ENCODE measurements around the gene ACOT13. TPM values are rescaled to one million over a fixed set of nuclear protein-coding genes. Genes with fewer than 3 reads are reported as not detected.
"Not testable (repeated sequence)": the region's sequence is repeated elsewhere in the genome, so short reads cannot be mapped to it uniquely, and the experiment has no call there.

ACOT13 gene
- total RNA-seq, 2 experiments from 2014 or later: 1.5 TPM

DNA sequence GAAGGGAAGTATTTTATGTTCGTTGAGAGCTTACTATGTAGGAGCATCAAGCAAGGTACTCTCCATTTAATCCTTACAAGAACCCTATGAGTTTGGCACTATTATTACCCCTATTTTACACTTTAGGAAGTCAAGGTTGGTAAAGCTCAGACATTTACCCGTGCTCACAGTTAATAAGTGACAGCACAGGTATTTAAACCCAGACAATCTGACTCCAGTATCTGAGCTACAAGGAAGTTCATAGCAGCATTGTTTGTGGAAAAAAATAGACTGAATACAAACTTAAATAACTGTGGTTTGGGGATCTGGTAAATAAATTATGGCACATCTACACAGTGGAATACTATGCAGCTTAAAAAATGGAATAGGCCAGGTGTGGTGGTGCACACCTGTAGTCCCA lies 86.7 kb downstream of the ACOT13 start:
- no peaks in the 10 kb centered on the region for H3K9me3 ChIP-seq (ENCODE audit: control insufficient read depth in 1 of 2, insufficient read depth in 1 of 2, low read length in 2 of 2)
- H3K36me3 ChIP-seq (ENCODE audit: insufficient read depth, low read length): no peaks in the 10 kb centered on the region
- intact Hi-C loops (cut with DNase I, micrococcal nuclease): no loop called here
- Mint-ChIP-seq H3K4me1 (ENCODE audit: low read depth) (no peaks in the 10 kb centered on the region), H3K4me3 (no peak overlapping the region), H3K27ac (no peak overlapping the region), H3K36me3 (ENCODE audit: low read depth) (no peaks in the 10 kb centered on the region), H3K9me3 (peaks cover 4% of the 10 kb centered on the region), H3K27me3 (no peaks in the 10 kb centered on the region)
- H3K4me3 ChIP-seq (ENCODE audit: low read length): no peak overlapping the region
- ATAC-seq (ENCODE audit: poor library complexity) (no peak), DNase-seq (no peak)
- ChIA-PET CTCF (interaction anchor here (1.1 to 1.8 kb wide), 3 partner anchors 8 to 26 kb away, joined by 3 read pairs; no protein-coding TSS in a partner anchor), POLR2A (no interaction called here)
- H3K4me1 ChIP-seq (ENCODE audit: insufficient read depth, low read length): no peaks in the 10 kb centered on the region
- TF ChIP-seq, protein P1, sequence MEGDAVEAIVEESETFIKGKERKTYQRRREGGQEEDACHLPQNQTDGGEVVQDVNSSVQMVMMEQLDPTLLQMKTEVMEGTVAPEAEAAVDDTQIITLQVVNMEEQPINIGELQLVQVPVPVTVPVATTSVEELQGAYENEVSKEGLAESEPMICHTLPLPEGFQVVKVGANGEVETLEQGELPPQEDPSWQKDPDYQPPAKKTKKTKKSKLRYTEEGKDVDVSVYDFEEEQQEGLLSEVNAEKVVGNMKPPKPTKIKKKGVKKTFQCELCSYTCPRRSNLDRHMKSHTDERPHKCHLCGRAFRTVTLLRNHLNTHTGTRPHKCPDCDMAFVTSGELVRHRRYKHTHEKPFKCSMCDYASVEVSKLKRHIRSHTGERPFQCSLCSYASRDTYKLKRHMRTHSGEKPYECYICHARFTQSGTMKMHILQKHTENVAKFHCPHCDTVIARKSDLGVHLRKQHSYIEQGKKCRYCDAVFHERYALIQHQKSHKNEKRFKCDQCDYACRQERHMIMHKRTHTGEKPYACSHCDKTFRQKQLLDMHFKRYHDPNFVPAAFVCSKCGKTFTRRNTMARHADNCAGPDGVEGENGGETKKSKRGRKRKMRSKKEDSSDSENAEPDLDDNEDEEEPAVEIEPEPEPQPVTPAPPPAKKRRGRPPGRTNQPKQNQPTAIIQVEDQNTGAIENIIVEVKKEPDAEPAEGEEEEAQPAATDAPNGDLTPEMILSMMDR (IDR thresholded peaks at IDR 0.05): no peak
- H3K27ac ChIP-seq (ENCODE audit: low read depth in 1 of 2, low read length in 2 of 2): no peak overlapping the region
- H3K27me3 ChIP-seq (ENCODE audit: control insufficient read depth in 1 of 2, insufficient read depth in 2 of 2, low read length in 2 of 2): no peaks in the 10 kb centered on the region

DNA sequence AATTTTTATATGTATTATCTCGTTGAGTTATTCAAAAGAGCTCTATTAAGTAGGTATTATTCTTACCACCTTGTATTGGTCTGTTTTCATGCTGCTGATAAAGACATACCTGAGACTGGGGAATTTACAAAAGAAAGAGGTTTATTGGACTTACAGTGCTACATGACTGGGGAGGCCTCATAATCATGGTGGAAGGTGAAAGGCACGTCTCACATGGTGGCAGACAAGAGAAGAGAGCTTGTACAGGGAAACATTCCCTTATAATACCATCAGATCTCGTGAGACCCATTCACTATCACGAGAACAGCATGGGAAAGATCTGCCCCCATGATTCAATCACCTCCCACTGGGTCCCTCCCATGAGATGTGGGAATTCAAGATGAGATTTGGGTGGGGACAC lies 87.5 kb downstream of the ACOT13 start:
- H3K9me3 ChIP-seq (ENCODE audit: control insufficient read depth in 1 of 2, insufficient read depth in 1 of 2, low read length in 2 of 2); H3K27me3 ChIP-seq (ENCODE audit: control insufficient read depth in 1 of 2, insufficient read depth in 2 of 2, low read length in 2 of 2); H3K27me3 Mint-ChIP-seq; ATAC-seq (ENCODE audit: poor library complexity); H3K4me1 ChIP-seq (ENCODE audit: insufficient read depth, low read length); H3K4me1 Mint-ChIP-seq (ENCODE audit: low read depth); intact Hi-C loops (cut with DNase I, micrococcal nuclease); H3K27ac Mint-ChIP-seq; H3K9me3 Mint-ChIP-seq; H3K27ac ChIP-seq (ENCODE audit: low read depth in 1 of 2, low read length in 2 of 2); H3K36me3 ChIP-seq (ENCODE audit: insufficient read depth, low read length); H3K4me3 ChIP-seq (ENCODE audit: low read length); H3K4me3 Mint-ChIP-seq; H3K36me3 Mint-ChIP-seq (ENCODE audit: low read depth); DNase-seq; POLR2A ChIA-PET: not testable (repeated sequence)
- CTCF ChIA-PET: interaction anchor here (1.1 to 1.8 kb wide), 2 partner anchors 9 to 17 kb away, joined by 3 read pairs; no protein-coding TSS in a partner anchor

Other genes with a start within 250 kb of the ACOT13 start
- under 1 TPM; 0.59 to 0.66 TPM for gene GPLD1, start 177.5 kb upstream of the ACOT13 start, total RNA-seq
- 1 to 10 TPM; 3.6 to 5.0 TPM for gene ALDH5A1, start 172.1 kb upstream of the ACOT13 start, total RNA-seq
- gene KIAA0319, start 20.9 kb upstream of the ACOT13 start, total RNA-seq: not detected
- 10 to 100 TPM; 63.9 to 64.6 TPM for gene TDP2, start 178 bp upstream of the ACOT13 start, total RNA-seq
- 100 to 1,000 TPM; 108 to 111 TPM for gene C6orf62, start 52.1 kb downstream of the ACOT13 start, total RNA-seq
- gene GMNN, start 107.9 kb downstream of the ACOT13 start, total RNA-seq: 10 to 100 TPM; 10.1 to 10.5 TPM
- not detected for gene ARMH2, start 131.8 kb downstream of the ACOT13 start, total RNA-seq